Astrocyte (in vitro differentiated cells and primary cell): ENCODE measurements around the gene OSBPL6.

Experiments used
- CTCF ChIP-seq: IDR thresholded peaks from 2 replicates; pipeline ENCODE4 v1.5.1; 2011; ENCODE audit warnings: low read depth, mild to moderate bottlenecking, inconsistent platforms, low read length, moderate library complexity; ENCODE audit not compliant: insufficient read depth
- EZH2 ChIP-seq: IDR thresholded peaks from 2 replicates; pipeline ENCODE4 v1.6.1; 2012; ENCODE audit warnings: mild to moderate bottlenecking, low read length, inconsistent platforms; ENCODE audit not compliant: insufficient read depth

GRCh38 chr2:178157574-178157973 is 36.7 kb upstream of the OSBPL6 start:
- TF ChIP-seq CTCF, result no peak
- TF ChIP-seq EZH2, result no peak
